SH-SY5Y (cell line): Measurements from ENCODE around the gene GBP6.

ENCODE experiments used
- GATA2 ChIP-seq: IDR thresholded peaks from 2 replicates; pipeline ENCODE4 v1.6.1; 2011; ENCODE audit warnings: mild to moderate bottlenecking, low read depth, low read length
- GATA3 ChIP-seq: IDR thresholded peaks from 2 replicates; pipeline ENCODE4 v1.6.1; 2011; ENCODE audit warnings: low read depth, mild to moderate bottlenecking, low read length, moderate library complexity

- no peak for TF ChIP-seq GATA2
- TF ChIP-seq GATA3, result no peak
These were observed 65.2 kb downstream of the GBP6 start for GRCh38 chr1:89429062-89429461.
